Calu3 (cell line): Measurements from ENCODE around the gene SYTL4. TPM values are rescaled to one million over a fixed set of nuclear protein-coding genes. Genes with fewer than 3 reads are reported as not detected.

Source experiments
- BruUV-seq: library from RNA; stranded (reverse); fragments of 400-500 nt; replicated peaks from 2 replicates; lab custom pipeline; 2021; lab: Mats Ljungman, UMichigan
- CTCF ChIA-PET: fragments of 300-600 bp; sonication (Branson Sonifier 250); formaldehyde crosslinking; loops from one replicate; lab custom pipeline; 2022; ENCODE audit warnings: antibody characterized with exemption; lab: Charles Lee
- DNase-seq: peaks from one replicate; pipeline ENCODE4 v3.0.0; 2022
- H3K27ac Mint-ChIP-seq: one replicate; pipeline ENCODE4 v1.8.0; 2022; ENCODE audit warnings: mixed read lengths; ENCODE audit not compliant: unreplicated experiment
- H3K27me3 Mint-ChIP-seq: one replicate; pipeline ENCODE4 v1.8.0; 2022; ENCODE audit warnings: mixed read lengths; ENCODE audit not compliant: unreplicated experiment
- H3K36me3 Mint-ChIP-seq: one replicate; pipeline ENCODE4 v1.8.0; 2022; ENCODE audit warnings: mild to moderate bottlenecking, moderate library complexity, mixed read lengths; ENCODE audit not compliant: insufficient read depth, unreplicated experiment
- H3K4me1 Mint-ChIP-seq: one replicate; pipeline ENCODE4 v1.8.0; 2022; ENCODE audit warnings: mild to moderate bottlenecking, low read depth, mixed read lengths; ENCODE audit not compliant: unreplicated experiment
- H3K4me3 Mint-ChIP-seq: one replicate; pipeline ENCODE4 v1.8.0; 2022; ENCODE audit warnings: mild to moderate bottlenecking, low read depth, moderate library complexity, mixed read lengths; ENCODE audit not compliant: unreplicated experiment
- H3K9me3 Mint-ChIP-seq: one replicate; pipeline ENCODE4 v1.8.0; 2022; ENCODE audit warnings: low read depth, mixed read lengths; ENCODE audit not compliant: unreplicated experiment
- intact Hi-C: fragments of 100-400 bp; cut with micrococcal nuclease; formaldehyde crosslinking; loops from one replicate; pipeline ENCODE4 v1.10.0; 2022; ENCODE audit not compliant: unreplicated experiment
- total RNA-seq: library from RNA; stranded (reverse); gene quantifications from 2 replicates; pipeline ENCODE4 v1.2.3, GENCODE V29; 2022
- TF ChIP-seq, protein P1 (sequence below): fragments of 200-600 bp; IDR thresholded peaks from one replicate; pipeline ENCODE4 v1.8.0; 2022; ENCODE audit warnings: antibody characterized with exemption; ENCODE audit not compliant: unreplicated experiment

Gene SYTL4
- total RNA-seq, 1 experiment from 2014 or later, result 17.3 TPM

DNA sequence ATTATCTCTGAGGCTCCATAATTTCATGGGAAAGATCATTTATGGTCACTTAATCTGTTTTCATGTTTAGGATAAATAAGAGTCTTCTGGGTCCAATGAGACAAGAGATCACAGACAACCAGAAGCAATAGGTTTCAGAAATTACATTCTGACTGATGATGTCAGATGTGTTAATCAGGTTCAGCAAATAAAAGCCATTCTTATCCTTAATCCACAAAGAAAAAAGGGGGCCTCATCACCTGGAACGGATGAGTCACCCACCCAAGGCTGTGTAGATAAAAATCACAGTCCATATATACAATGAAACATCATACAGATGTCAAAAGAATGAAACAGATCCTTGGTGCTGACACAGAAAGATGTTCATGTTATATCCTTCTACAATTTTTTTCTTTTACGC is 36.6 kb downstream of the SYTL4 start:
- no peak for DNase-seq
- Mint-ChIP-seq H3K4me3 (no peak overlapping the region), H3K36me3 (no peaks in the 10 kb centered on the region), H3K27ac (no peak overlapping the region), H3K9me3 (no peaks in the 10 kb centered on the region), H3K27me3 (no peaks in the 10 kb centered on the region), H3K4me1 (no peaks in the 10 kb centered on the region)
- CTCF ChIA-PET, result no interaction called here
- intact Hi-C loops, result no loop called here
- TF ChIP-seq, protein P1, sequence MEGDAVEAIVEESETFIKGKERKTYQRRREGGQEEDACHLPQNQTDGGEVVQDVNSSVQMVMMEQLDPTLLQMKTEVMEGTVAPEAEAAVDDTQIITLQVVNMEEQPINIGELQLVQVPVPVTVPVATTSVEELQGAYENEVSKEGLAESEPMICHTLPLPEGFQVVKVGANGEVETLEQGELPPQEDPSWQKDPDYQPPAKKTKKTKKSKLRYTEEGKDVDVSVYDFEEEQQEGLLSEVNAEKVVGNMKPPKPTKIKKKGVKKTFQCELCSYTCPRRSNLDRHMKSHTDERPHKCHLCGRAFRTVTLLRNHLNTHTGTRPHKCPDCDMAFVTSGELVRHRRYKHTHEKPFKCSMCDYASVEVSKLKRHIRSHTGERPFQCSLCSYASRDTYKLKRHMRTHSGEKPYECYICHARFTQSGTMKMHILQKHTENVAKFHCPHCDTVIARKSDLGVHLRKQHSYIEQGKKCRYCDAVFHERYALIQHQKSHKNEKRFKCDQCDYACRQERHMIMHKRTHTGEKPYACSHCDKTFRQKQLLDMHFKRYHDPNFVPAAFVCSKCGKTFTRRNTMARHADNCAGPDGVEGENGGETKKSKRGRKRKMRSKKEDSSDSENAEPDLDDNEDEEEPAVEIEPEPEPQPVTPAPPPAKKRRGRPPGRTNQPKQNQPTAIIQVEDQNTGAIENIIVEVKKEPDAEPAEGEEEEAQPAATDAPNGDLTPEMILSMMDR, result no peak
- BruUV-seq, result no TSS peak

GRCh38 chrX:100687546-100687945 is 44.4 kb downstream of the SYTL4 start:
- no peak overlapping the region for H3K27ac Mint-ChIP-seq
- H3K4me1 Mint-ChIP-seq, result no peaks in the 10 kb centered on the region
- peaks cover 11% of the 10 kb centered on the region for H3K36me3 Mint-ChIP-seq
- H3K4me3 Mint-ChIP-seq, result no peak overlapping the region
- BruUV-seq, result no TSS peak
- no peaks in the 10 kb centered on the region for H3K9me3 Mint-ChIP-seq
- CTCF ChIA-PET, result interaction anchor here (3.2 kb wide), 1 partner anchor 81 kb away, joined by 16 read pairs; no protein-coding TSS in a partner anchor
- intact Hi-C loops, result loop anchor here (10.0 kb wide), 1 partner anchor 173 kb away; no protein-coding TSS in a partner anchor
- no peaks in the 10 kb centered on the region for H3K27me3 Mint-ChIP-seq
- TF ChIP-seq, protein P1, result no peak
- no peak for DNase-seq

DNA sequence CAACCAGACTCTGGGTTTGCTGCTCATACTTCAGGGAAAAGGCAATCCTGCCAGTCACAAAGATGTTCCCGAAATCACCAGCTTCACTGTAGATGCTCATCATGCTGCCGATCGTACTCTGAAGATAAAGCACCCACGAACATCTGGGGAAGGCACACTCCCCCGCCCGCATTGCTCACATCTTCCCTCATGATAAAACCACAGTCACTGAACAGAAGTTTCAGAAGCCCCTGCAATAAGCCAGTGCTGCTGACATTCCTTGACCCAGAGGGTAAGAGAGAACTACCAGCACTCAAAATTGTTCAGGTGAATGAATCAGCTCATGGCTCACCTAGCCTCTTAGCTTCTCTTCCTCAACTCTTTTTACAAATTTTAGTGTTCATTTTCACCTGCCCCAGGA is 44.8 kb downstream of the SYTL4 start:
- no peak for DNase-seq
- Mint-ChIP-seq H3K27ac (no peak overlapping the region), H3K4me3 (no peak overlapping the region), H3K27me3 (no peaks in the 10 kb centered on the region), H3K9me3 (no peaks in the 10 kb centered on the region), H3K4me1 (no peaks in the 10 kb centered on the region), H3K36me3 (peaks cover 11% of the 10 kb centered on the region)
- no TSS peak for BruUV-seq
- TF ChIP-seq, protein P1, result no peak
- intact Hi-C loops, result loop anchor here (10.0 kb wide), 1 partner anchor 172 kb away; no protein-coding TSS in a partner anchor
- CTCF ChIA-PET, result interaction anchor here (3.2 kb wide), 1 partner anchor 82 kb away, joined by 16 read pairs; no protein-coding TSS in a partner anchor

DNA sequence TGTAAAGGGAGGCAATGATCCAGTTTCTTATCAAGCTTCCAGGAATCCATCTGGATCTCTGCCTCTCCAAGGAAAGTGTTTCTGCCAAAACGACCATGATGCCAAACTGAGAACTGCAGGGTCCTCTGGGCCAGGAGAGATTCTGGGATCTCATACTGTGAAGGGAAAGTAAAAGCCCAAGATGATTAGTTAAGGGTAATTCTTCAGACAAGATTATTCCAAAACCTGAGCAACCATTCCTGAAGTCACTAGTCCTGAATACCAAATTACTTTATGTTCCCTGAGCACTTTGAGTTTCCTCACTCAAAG is 46.0 kb downstream of the SYTL4 start:
- Mint-ChIP-seq H3K27ac (no peak overlapping the region), H3K27me3 (no peaks in the 10 kb centered on the region), H3K4me3 (no peak overlapping the region), H3K4me1 (no peaks in the 10 kb centered on the region), H3K9me3 (no peaks in the 10 kb centered on the region), H3K36me3 (peaks cover 11% of the 10 kb centered on the region)
- CTCF ChIA-PET, result interaction anchor here (1.2 to 1.6 kb wide), 2 partner anchors 15 to 83 kb away, joined by 4 to 12 read pairs; no protein-coding TSS in a partner anchor
- no peak for DNase-seq
- intact Hi-C loops, result loop anchor here (1.0 to 10.0 kb wide), 2 partner anchors 82 to 171 kb away; no protein-coding TSS in a partner anchor
- TF ChIP-seq, protein P1, result peak; percentile 5
- BruUV-seq, result no TSS peak
